Measurements from ENCODE around the gene TMEM154.
"Not testable (repeated sequence)": the region's sequence is repeated elsewhere in the genome, so short reads cannot be mapped to it uniquely, and the experiment has no call there.

The TMEM154 gene

DNA sequence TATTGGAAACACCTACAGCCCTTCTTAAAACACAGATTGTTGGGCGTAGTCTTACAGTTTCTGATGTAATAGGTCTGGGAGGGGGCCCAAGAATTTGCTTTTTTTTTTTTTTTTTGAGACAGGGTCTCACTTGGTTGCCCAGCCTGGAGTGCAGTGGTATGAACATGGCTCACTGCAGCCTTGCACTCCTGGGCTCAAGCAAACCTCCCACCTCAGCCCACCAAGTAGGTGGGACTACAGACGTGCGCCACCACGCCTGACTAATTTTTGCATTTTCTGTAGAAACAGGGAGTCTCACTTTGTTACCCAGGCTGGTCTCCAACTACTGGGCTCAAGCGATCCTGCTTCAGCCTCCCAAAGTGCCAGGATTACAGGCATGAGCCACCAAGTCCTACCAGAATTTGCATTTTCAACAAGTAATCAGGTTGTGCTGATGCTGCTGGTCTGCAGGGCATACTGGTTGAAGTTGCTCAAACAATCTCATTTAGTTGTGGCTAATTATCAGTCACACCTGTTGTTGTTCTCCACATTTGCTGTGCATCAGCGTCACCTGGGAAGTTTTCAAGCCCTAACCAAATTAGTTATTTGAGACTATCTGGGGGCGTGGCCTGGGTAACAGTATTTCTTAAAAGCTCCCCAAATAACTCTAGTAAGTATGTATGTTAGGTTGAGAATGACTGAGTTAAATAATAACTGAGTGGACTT lies 14.0 kb downstream of the TMEM154 start:
- no peak for DNase-seq

DNA sequence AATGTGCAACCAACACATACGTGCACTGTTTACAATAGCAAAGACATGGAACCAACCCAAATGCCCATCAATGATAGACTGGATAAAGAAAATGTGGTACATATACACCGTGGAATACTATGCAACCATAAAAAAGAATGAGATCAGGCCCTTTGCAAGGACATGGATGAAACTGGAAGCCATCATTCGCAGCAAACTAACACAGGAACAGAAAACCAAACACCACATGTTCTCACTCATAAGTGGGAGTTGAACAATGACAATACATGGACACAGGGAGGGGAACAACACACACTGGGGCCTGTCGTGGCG lies 15.8 kb downstream of the TMEM154 start:
- DNase-seq, result not testable (repeated sequence)

DNA sequence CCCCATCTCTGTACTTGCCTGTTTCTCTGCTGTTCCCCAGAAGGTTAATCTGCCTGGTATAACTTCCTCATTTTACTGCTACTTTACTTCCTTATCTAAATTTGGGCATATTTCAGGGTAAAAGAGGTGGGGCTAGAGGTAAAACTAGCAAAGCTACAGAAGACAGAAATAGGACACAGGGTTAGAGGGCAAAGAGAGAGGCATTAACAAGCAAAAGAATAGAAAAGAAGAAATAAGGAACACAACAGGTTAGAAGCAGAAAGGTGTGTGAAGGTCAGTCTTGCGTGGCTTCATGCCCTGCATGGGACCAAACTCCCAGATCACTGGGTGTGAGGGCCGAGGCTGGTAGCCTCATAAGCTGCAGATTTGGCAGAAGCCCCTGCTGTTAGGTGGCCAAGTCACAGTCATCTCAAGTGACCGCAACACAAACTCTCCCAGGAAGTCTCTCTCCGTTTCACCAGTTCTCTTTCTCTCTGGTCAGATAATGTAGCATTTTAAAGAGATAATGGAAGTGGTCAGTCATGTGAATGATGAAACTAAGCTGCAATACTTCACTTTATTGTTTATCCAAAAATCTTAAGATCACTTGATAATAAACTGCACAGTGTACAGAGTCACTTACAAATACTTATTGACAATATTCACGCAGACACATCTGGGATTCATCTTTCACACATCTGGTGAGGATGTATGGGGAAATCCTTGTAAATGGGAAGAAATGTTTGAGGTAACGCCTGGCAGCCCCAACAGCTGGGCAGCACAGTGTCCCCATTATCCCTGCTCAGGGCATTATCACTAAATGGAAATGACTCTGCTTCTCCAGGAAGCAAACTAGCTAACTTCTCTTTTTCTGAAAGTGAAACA lies 16.4 kb downstream of the TMEM154 start:
- DNase-seq, result no peak

- no peak for DNase-seq
Measured at GRCh38 chr4:152661649-152662048, 18.1 kb downstream of the TMEM154 start.

DNA sequence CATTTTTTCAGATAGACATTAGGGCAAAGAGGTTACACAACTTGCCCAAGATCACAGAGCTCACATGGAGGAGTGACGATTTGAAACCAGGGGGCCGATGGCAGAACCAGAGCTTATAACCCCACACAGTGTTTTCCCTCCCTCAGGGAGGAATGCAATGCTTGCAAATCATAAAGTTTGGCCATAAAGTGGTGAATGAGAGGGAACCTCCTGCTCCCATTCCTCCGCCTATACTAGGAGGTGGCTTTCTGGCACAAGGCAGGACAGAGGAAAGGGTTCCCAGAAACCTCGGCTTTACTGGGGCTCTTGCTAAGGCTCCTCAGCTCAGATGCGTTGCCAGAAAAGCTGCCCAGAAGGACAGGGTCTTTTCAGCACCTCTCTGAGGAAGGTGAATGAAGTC lies 19.3 kb downstream of the TMEM154 start:
- no peak for DNase-seq

DNA sequence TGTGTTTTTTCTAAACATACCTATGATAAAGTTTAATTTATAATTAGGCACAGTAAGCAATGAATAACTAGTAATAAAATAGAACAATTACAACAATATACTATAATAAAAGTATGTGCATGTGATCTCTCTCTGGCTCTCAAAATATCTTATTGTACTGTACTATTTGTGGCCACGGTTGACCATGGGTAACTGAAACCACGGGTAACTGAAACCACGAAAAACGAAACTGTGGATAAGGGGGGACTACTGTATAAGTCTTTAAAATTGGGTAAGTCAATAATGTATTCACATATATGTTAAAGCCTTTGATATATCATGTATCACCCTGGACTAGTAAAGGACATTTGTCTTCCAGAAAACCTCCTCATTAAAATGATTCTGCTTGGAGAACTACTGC lies 20.0 kb downstream of the TMEM154 start:
- no peak for DNase-seq

GRCh38 chr4:152657657-152658056 lies 22.1 kb downstream of the TMEM154 start:
- no peak for DNase-seq

- no peak for DNase-seq
Measured at GRCh38 chr4:152655272-152656129, 24.3 kb downstream of the TMEM154 start.

DNA sequence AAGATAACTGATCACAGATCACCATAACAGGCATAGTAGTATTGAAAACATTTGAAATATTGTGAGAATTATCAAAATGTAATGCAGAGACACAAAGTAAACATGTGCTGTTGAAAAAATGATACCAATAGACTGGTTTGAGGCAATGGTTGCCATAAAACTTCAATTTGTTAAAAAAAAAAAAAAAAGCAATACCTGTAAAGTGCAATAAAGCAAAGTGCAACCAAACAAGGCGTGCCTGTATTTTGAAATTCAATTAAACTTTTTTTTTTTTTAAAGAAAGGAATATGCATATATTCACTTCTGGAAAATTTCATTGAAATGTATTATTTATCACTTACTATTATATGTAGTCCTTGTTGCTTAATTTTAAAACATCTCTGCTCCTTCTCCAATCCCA lies 27.7 kb downstream of the TMEM154 start:
- DNase-seq, result no peak

- no peak for DNase-seq
Measured at GRCh38 chr4:152651473-152652060, 28.2 kb downstream of the TMEM154 start.

DNA sequence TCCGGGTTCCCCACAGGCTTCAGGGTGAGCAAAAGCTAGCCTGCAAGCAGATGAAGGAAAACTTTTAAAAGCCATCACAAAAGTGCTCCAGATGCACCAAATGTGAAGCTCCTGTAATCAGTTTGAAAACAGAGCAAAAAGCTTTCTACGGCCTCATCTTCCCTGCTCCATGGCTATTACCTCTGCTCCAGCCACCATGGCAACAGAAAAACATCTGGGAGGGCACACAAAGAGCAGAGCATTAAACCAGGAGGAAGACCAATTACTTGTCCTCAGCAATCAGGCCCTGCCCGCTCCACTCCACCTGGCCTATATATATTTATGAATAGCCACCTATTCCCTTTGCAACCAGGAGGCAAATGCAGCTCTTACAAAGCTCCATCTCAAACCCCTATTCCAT lies 33.6 kb downstream of the TMEM154 start:
- no peak for DNase-seq

DNA sequence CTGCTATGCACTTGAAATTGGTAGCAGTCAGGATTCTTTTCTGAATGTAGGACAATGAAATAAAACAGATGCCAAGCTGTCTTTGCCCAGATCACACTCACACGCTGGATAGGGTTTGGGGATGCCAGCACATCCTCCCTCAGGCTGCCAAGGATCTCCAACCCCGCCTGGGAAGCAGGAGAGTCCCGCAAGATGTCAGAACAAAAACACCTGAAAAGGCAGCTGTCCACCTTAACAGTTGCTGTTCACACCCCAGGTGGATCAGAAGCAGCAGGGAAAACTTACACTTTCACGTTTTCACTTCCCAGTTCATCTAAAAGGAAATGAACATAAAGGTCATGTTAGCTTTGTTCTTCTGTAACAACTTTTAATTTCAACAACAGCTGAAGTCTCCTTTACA lies 35.7 kb downstream of the TMEM154 start:
- DNase-seq, result no peak

DNA sequence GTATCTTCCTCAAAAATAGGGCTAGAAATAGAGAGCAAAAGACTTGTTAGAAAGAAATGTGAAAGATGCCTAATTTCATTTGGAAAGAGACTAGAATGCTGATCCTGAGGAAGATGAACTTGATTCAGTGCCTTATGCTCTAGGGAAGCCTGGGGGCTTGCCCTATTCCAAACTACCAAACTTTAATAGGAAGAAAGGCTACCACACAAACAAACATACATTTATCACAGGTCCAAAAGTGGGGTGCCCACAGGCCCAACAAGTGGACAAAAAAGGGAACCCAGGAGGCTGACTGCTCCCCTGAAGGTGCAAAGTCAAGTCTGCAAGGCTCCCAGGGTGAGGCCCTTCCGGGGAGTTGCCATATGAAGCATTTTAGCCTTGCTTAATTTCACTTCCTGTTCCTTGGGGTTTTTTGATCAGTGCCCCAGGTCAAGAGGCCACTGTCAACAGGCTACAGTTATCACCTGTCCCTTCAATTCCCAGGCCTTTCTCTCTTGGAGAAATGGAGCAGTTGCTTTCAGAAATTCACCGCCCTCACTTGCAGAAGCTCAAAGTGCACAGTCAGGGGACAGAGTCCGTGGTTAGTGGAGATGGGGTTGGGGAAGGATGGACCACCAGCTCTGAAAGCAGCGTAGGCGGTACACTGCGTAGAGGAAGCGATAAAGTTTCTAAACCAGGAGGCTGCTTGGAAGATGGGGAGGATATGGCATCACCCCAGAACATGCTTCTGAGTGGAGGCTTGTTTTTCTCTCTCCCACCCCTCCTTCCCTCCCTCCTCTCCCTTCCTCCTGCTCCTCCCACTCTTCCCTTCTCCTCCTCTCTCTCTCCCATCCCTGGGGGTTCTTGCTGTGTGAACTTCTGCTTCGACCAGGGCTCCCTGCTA lies 36.4 kb downstream of the TMEM154 start:
- DNase-seq, result no peak

DNA sequence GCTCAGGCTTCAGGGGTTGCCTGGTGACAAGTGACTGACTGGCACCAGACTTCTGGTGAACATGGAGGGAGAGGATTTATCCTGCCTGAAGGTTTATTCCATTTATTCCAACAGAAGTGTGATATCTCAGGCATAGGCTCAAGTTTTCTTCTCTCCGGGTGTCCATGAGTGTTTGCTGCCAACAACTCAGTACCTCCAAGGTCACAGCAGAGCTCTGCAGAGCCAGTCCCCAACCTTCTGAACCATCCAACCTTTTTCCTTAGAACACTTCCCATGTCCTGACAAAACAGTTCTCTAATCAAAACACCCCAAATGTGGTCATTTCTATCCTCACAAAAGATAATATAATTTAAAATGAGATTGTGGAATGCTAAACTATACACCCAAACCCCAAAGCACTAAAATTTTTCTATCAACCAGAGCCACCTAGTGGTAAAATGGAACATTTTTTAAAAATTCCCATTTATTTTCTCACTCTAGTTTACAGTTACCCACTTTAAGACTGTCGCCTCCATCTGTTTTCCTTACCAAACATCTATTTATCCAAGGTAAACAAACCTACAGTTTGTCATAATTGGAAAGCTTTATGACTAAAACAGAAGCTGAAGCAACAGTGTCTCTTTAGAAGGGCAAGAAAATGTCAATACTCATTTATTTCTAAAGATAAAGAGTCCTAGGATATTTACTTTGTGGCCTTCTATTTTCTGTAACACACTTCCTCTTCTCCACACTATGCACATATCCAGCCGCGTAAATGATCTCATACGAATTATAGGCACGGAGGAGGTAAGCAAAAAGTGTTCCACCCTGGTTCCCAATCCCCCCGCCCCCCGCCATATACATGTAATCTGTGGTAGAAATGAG lies 39.5 kb downstream of the TMEM154 start:
- DNase-seq, result no peak

DNA sequence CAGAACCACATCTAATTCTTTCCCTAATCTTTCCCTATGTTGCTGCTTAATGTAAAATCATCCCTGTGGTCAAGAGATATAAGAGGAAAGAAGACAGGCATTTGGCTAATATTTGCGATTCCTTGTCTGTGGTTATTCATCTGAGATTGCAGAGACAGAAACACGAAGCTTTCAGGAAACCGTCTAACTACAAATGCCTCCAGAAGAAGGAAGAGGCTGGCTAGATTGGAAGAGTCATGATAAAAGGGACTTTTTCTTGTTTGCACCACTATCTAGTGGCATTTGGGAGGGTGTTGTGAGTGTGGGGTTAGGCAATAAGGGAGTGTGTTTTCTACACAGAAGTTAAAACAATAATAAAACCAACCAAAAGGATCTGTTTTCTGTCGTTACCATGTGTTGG lies 43.9 kb downstream of the TMEM154 start:
- DNase-seq, result no peak

DNA sequence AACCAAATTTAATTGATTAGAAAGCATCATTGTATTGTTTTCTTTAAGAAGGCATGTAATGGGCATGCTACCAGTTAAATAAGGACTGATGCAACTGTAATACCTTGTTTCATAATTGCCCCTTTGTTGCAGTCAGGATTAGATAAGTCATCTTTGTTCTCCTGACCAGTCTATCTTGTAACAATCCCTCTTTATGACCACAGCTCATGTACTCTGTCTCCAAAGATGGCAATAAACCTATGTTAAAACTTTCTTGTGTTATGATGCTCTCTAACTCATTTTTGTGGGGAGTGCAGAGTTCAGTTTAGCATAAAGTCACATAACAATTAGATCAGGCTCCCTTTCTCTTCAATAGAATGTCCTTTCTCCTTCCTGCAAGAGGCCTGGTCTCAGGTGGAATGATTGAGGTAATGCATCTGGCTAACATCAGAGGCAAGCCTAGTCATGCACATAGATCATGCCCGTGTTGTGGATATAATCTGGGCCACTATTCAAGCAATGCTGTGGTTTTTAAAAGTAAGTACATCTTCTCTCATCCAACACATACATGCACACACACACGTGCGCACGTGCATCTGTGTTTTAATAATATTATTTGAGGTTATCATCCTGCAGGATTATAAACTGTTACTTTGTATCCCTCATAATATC lies 45.6 kb downstream of the TMEM154 start:
- DNase-seq, result no peak

DNA sequence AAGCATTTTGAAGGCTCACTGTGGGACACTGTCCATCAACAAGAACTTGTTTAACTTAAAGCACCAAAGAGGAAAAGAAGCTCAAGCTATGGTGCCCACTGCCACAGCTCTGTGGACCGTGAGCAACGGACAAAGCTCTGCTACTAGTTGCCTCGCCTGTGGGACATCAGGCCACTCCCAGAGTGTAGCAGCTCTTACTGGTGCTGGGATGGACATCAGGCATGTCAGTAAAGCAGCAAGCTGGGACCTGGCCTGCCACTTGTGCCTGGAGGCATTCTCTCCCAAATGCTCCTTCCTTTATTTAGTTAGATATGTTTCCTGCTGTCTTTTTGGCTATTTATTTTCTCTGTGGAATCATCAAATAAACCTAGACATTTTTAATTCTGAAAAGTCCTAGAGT lies 46.7 kb downstream of the TMEM154 start:
- no peak for DNase-seq

DNA sequence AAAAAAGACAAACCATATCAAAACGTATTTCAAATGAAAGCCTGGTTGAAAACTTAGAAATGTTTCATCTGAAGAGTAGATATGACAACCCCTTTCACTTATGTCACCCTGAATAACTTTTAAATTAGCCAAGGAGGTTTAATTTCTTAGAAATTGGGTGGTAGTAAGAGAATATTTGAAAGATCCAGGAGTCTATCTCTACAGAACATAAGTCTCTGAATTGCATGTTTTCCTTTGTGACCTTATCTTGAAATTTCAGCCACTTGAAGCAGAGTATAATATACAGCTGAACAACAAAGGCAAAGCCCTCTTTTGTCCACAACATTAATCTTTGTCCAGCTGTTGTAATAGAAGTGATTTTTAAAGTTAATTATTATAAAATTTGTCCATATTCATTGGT lies 49.5 kb downstream of the TMEM154 start:
- no peak for DNase-seq

GRCh38 chr4:152629908-152630307 lies 49.9 kb downstream of the TMEM154 start:
- no peak for DNase-seq

GRCh38 chr4:152628128-152628527 lies 51.7 kb downstream of the TMEM154 start:
- DNase-seq, result no peak

DNA sequence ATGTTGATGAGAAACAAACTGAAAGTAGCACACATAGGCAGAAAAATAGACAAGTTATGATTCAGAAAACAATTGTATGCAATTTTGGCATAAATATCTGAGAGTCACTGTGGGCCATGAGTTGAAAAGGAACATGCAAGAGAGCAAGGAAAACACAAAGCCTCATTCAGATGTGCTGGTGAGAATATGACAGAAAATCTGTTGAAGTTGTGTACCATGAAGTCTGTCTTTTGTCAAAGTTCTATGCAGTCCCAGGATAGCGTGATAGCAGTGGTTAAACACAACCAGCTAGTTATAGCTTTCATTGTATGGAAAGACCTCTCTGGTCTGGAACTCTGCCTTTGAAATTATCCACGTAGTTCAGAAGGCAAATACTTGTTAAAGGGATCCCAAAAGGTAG lies 53.0 kb downstream of the TMEM154 start:
- no peak for DNase-seq
